IMR-90 (cell line): Measurements from ENCODE around the gene PALB2. TPM values are rescaled to one million over a fixed set of nuclear protein-coding genes. Genes with fewer than 3 reads are reported as not detected.

Experiments used
- ATAC-seq: fragments of 200-7000 bp; cut with Tn5 transposase; 2 replicates; pipeline ENCODE4 v1.9.1; 2020; ENCODE audit warnings: low read depth, mild to moderate bottlenecking, moderate library complexity
- BruUV-seq: library from RNA; stranded (reverse); fragments of 400-500 nt; replicated peaks from 2 replicates; lab custom pipeline; 2021; lab: Mats Ljungman, UMichigan
- CTCF ChIA-PET: fragments of 300-600 bp; formaldehyde crosslinking; extraction: SDS; loops from one replicate; lab custom pipeline; 2021; ENCODE audit warnings: antibody characterized with exemption; lab: Yijun Ruan, JAX
- POLR2A ChIA-PET: fragments of 300-600 bp; sonication (Branson Sonifier 250); formaldehyde crosslinking; loops from one replicate; lab custom pipeline; 2022; ENCODE audit warnings: antibody characterized with exemption; ENCODE audit not compliant: unreplicated experiment; lab: Charles Lee
- DNase-seq: peaks from one replicate; pipeline ENCODE4 v3.0.0; 2013
- H2AFZ ChIP-seq: replicated peaks from 2 replicates; pipeline ENCODE3; 2013; ENCODE audit warnings: low read length, mild to moderate bottlenecking; ENCODE audit not compliant: poor library complexity
- H2AK5ac ChIP-seq: 2 replicates; pipeline ENCODE4 v1.6.1; 2013; ENCODE audit warnings: low read depth, low read length, inconsistent platforms
- H2AK9ac ChIP-seq: replicated peaks from 2 replicates; pipeline ENCODE3; 2013; ENCODE audit warnings: mild to moderate bottlenecking, low read depth, low read length, moderate library complexity; ENCODE audit not compliant: poor library complexity
- H2BK120ac ChIP-seq: 2 replicates; pipeline ENCODE4 v1.6.1; 2013; ENCODE audit warnings: low read depth, low read length, inconsistent platforms
- H2BK15ac ChIP-seq: 3 replicates; pipeline ENCODE4 v1.6.1; 2013; ENCODE audit warnings: low read depth, low read length, inconsistent platforms
- H2BK20ac ChIP-seq: 2 replicates; pipeline ENCODE4 v1.6.1; 2013; ENCODE audit warnings: low read depth, mild to moderate bottlenecking, inconsistent platforms, low read length, moderate library complexity
- H2BK5ac ChIP-seq: 2 replicates; pipeline ENCODE4 v1.6.1; 2013; ENCODE audit warnings: mild to moderate bottlenecking, low read depth, low read length, inconsistent platforms; ENCODE audit not compliant: poor library complexity, severe bottlenecking
- H3K14ac ChIP-seq: replicated peaks from 2 replicates; pipeline ENCODE4 v1.6.1; 2013; ENCODE audit warnings: low read depth, low read length, inconsistent platforms
- H3K18ac ChIP-seq: 2 replicates; pipeline ENCODE4 v1.6.1; 2013; ENCODE audit warnings: low read depth, low read length, control low read depth
- H3K23ac ChIP-seq: 2 replicates; pipeline ENCODE4 v1.6.1; 2013; ENCODE audit warnings: low read depth, low read length, inconsistent platforms
- H3K27ac ChIP-seq: 2 replicates; pipeline ENCODE4 v1.5.1; 2013; ENCODE audit warnings: mild to moderate bottlenecking, control low read depth, low read length; ENCODE audit not compliant: insufficient read depth
- H3K27me3 ChIP-seq: 2 replicates; pipeline ENCODE4 v1.6.1; 2013; ENCODE audit warnings: low read length; ENCODE audit not compliant: control insufficient read depth, insufficient read depth
- H3K36me3 ChIP-seq: 2 replicates; pipeline ENCODE4 v1.6.1; 2013; ENCODE audit warnings: low read length, mixed read lengths; ENCODE audit not compliant: control insufficient read depth, insufficient read depth
- H3K4ac ChIP-seq: 2 replicates; pipeline ENCODE4 v1.6.1; 2013; ENCODE audit warnings: low read depth, low read length, inconsistent platforms
- H3K4me1 ChIP-seq: 2 replicates; pipeline ENCODE4 v1.6.1; 2013; ENCODE audit warnings: low read length, mixed read lengths; ENCODE audit not compliant: control insufficient read depth, insufficient read depth
- H3K4me2 ChIP-seq: 2 replicates; pipeline ENCODE4 v1.6.1; 2013; ENCODE audit warnings: low read depth, mild to moderate bottlenecking, control low read depth, low read length, moderate library complexity
- H3K4me3 ChIP-seq: 2 replicates; pipeline ENCODE4 v1.5.1; 2013; ENCODE audit warnings: low read depth, mild to moderate bottlenecking, control low read depth, low read length, moderate library complexity; ENCODE audit not compliant: insufficient read depth
- H3K56ac ChIP-seq: 2 replicates; pipeline ENCODE4 v1.6.1; 2013; ENCODE audit warnings: low read length, inconsistent platforms; ENCODE audit not compliant: insufficient read depth; ENCODE audit errors: extremely low read depth
- H3K79me1 ChIP-seq, 2 experiments: 2 replicates each; pipeline ENCODE4 v1.6.1; 2013; ENCODE audit warnings: low read length in 2 of 2, inconsistent platforms in 1 of 2, low read depth in 1 of 2
- H3K9ac ChIP-seq: 2 replicates; pipeline ENCODE4 v1.6.1; 2013; ENCODE audit warnings: low read depth, low read length, control low read depth
- H3K9me1 ChIP-seq: 2 replicates; pipeline ENCODE4 v1.6.1; 2013; ENCODE audit warnings: low read length, inconsistent platforms; ENCODE audit not compliant: insufficient read depth
- H3K9me3 ChIP-seq: 2 replicates; pipeline ENCODE4 v1.6.1; 2013; ENCODE audit warnings: low read length; ENCODE audit not compliant: control insufficient read depth, insufficient read depth
- H4K20me1 ChIP-seq: 2 replicates; pipeline ENCODE4 v1.6.1; 2013; ENCODE audit warnings: low read length, inconsistent platforms; ENCODE audit not compliant: insufficient read depth
- H4K5ac ChIP-seq: 2 replicates; pipeline ENCODE4 v1.6.1; 2013; ENCODE audit warnings: mild to moderate bottlenecking, low read depth, low read length, control low read depth
- H4K8ac ChIP-seq, 2 experiments: 2 replicates each; pipeline ENCODE4 v1.6.1; 2013; ENCODE audit warnings: low read depth in 2 of 2, low read length in 2 of 2, control low read depth in 1 of 2, inconsistent platforms in 1 of 2
- H4K91ac ChIP-seq: 2 replicates; pipeline ENCODE4 v1.6.1; 2013; ENCODE audit warnings: low read depth, low read length, inconsistent platforms; ENCODE audit not compliant: insufficient read depth
- BHLHE40 ChIP-seq: fragments of 150-350 bp; IDR thresholded peaks from 2 replicates; pipeline ENCODE4 v1.6.1; 2016; ENCODE audit warnings: mild to moderate bottlenecking, low read depth, low read length
- CEBPB ChIP-seq: IDR thresholded peaks from 2 replicates; pipeline ENCODE4 v1.6.1; 2012; ENCODE audit warnings: low read depth, low read length, improper control_type of control experiment
- CHD1 ChIP-seq: IDR thresholded peaks from 2 replicates; pipeline ENCODE4 v1.6.1; 2012; ENCODE audit warnings: low read depth, low read length, improper control_type of control experiment
- ELK1 ChIP-seq: fragments of 150-350 bp; IDR thresholded peaks from 2 replicates; pipeline ENCODE4 v1.6.1; 2016; ENCODE audit warnings: low read depth, mild to moderate bottlenecking, low read length, moderate library complexity, borderline replicate concordance
- FOS ChIP-seq: fragments of 150-350 bp; IDR thresholded peaks from 2 replicates; pipeline ENCODE4 v1.6.1; 2016; ENCODE audit warnings: low read depth, low read length
- MAFK ChIP-seq: IDR thresholded peaks from 2 replicates; pipeline ENCODE4 v1.6.1; 2012; ENCODE audit warnings: low read depth, low read length, improper control_type of control experiment
- MAZ ChIP-seq: IDR thresholded peaks from 2 replicates; pipeline ENCODE4 v1.6.1; 2012; ENCODE audit warnings: low read depth, mild to moderate bottlenecking, low read length, improper control_type of control experiment, moderate library complexity, borderline replicate concordance
- MXI1 ChIP-seq: IDR thresholded peaks from 2 replicates; pipeline ENCODE4 v1.6.1; 2012; ENCODE audit warnings: low read depth, mild to moderate bottlenecking, low read length, moderate library complexity, borderline replicate concordance
- NFE2L2 ChIP-seq: fragments of 150-350 bp; IDR thresholded peaks from 2 replicates; pipeline ENCODE4 v1.6.1; 2016; ENCODE audit warnings: low read depth, mild to moderate bottlenecking, low read length
- POLR2A ChIP-seq: IDR thresholded peaks from 2 replicates; pipeline ENCODE4 v1.6.1; 2012; ENCODE audit warnings: mild to moderate bottlenecking, low read depth, low read length
- RAD21 ChIP-seq: IDR thresholded peaks from 2 replicates; pipeline ENCODE4 v1.6.1; 2012; ENCODE audit warnings: low read length, improper control_type of control experiment
- RCOR1 ChIP-seq: IDR thresholded peaks from 2 replicates; pipeline ENCODE4 v1.6.1; 2012; ENCODE audit warnings: mild to moderate bottlenecking, low read length, improper control_type of control experiment; ENCODE audit not compliant: insufficient replicate concordance
- RFX5 ChIP-seq: IDR thresholded peaks from 2 replicates; pipeline ENCODE4 v1.8.0; 2012; ENCODE audit warnings: low read depth, mild to moderate bottlenecking, low read length, moderate library complexity
- SMC3 ChIP-seq: fragments of 150-350 bp; IDR thresholded peaks from 2 replicates; pipeline ENCODE4 v1.6.1; 2016; ENCODE audit warnings: low read depth, mild to moderate bottlenecking, antibody characterized with exemption, low read length, moderate library complexity
- WGBS, 2 experiments: methylation state at CpG; one replicate each; pipeline versions ENCODE4 v1.1.5 to v1.1.7; 2013; ENCODE audit warnings: missing lambda C conversion rate in 2 of 2; ENCODE audit not compliant: insufficient read length in 1 of 2; ENCODE audit errors: extremely low coverage in 2 of 2; 5-methylcytosine and 5-hydroxymethylcytosine counted together
- dilution Hi-C: fragments of 300-500 bp; cut with HindIII; formaldehyde crosslinking; loops from one replicate; pipeline ENCODE4 v1.14.3; 2018; ENCODE audit warnings: low sequenced_read_pairs; ENCODE audit not compliant: unreplicated experiment
- in situ Hi-C: fragments of 300-500 bp; cut with MboI; formaldehyde crosslinking; loops from 3 replicates; pipeline ENCODE4 v1.14.3; 2019; ENCODE audit warnings: low sequenced_read_pairs, inconsistent platforms, mixed read lengths
- intact Hi-C: fragments of 100-400 bp; cut with micrococcal nuclease; formaldehyde crosslinking; loops from 2 replicates; pipeline ENCODE4 v1.10.0; 2022
- polyA plus RNA-seq, 3 experiments: library from polyadenylated mRNA; depleted of rRNA; stranded (reverse); fragments of >200 nt; gene quantifications; 2 replicates each; pipeline ENCODE4 v1.2.3, GENCODE V29; 2012; ENCODE audit warnings: low replicate concordance in 1 of 3
- total RNA-seq: library from RNA; depleted of rRNA; stranded (reverse); fragments of >200 nt; gene quantifications from 2 replicates; pipeline ENCODE4 v1.2.3, GENCODE V29; 2012
- TF ChIP-seq, protein P1 (sequence below): fragments of 150-350 bp; IDR thresholded peaks from 2 replicates; pipeline ENCODE4 v1.6.1; 2017; ENCODE audit warnings: mild to moderate bottlenecking, antibody characterized with exemption, low read length, low read depth
- TF ChIP-seq, protein P2 (sequence below): conservative IDR thresholded peaks from 2 replicates; pipeline ENCODE4 v1.5.1; 2012; ENCODE audit warnings: mild to moderate bottlenecking, low read depth, low read length, improper control_type of control experiment

The PALB2 gene
- total and polyA plus RNA-seq, 2 of the 4 experiments (the other 2 are of a cell fraction): 4.1 to 8.6 TPM

GRCh38 chr16:23676924-23677480 lies 35.9 kb upstream of the PALB2 start:
- Histone ChIP-seq H3K14ac (no peak overlapping the region), H3K18ac (no peak overlapping the region), H4K5ac (no peak overlapping the region), H3K4ac (no peak overlapping the region), H2AFZ (no peak overlapping the region), H4K20me1 (peaks cover 23% of the 10 kb centered on the region), H3K27me3 (no peaks in the 10 kb centered on the region), H3K4me2 (no peak overlapping the region), H3K9me3 (no peaks in the 10 kb centered on the region), H3K56ac (no peak overlapping the region), H2BK5ac (no peak overlapping the region), H3K27ac (no peak overlapping the region), H4K91ac (no peak overlapping the region), H2AK9ac (no peak overlapping the region), H2BK15ac (no peak overlapping the region), H4K8ac (no peak overlapping the region), H2AK5ac (no peak overlapping the region), H3K4me1 (peaks cover 19% of the 10 kb centered on the region), H3K23ac (0 out of 2 replicates have a peak overlapping the region, but pooled peaks have one; percentile 20), H3K36me3 (peaks cover 9% of the 10 kb centered on the region; the same call in 1 of the 2 replicates), H3K9me1 (0 out of 2 replicates have a peak, but pooled peaks cover 11% of the 10 kb centered on the region), H3K79me1 (peaks cover 7 to 54% of the 10 kb centered on the region in 2 experiments), H2BK120ac (no peak overlapping the region), H2BK20ac (no peak overlapping the region), H3K9ac (no peak overlapping the region), H3K4me3 (no peak overlapping the region)
- DNase-seq (no peak), ATAC-seq (no peak)
- no TSS peak for BruUV-seq
- POLR2A ChIA-PET: no interaction called here
- CTCF ChIA-PET: interaction anchor here (0.7 to 2.9 kb wide), 2 partner anchors 9 to 757 kb away, joined by 5 to 7 read pairs; no protein-coding TSS in a partner anchor
- WGBS, 2 experiments: no CpG with 5 or more reads among the region's 2 CpGs
- intact Hi-C loops (no loop called here), dilution Hi-C loops (no loop called here), in situ Hi-C loops (loop anchor here (25.0 kb wide), 1 partner anchor 835 kb away; no protein-coding TSS in a partner anchor)
- TF ChIP-seq MAFK (no peak), FOS (no peak), RFX5 (no peak), RAD21 (no peak), POLR2A (no peak), BHLHE40 (no peak), CHD1 (no peak), ELK1 (no peak), RCOR1 (no peak), NFE2L2 (no peak), CEBPB (no peak), MXI1 (no peak), MAZ (no peak), SMC3 (no peak)
- TF ChIP-seq, protein P1, sequence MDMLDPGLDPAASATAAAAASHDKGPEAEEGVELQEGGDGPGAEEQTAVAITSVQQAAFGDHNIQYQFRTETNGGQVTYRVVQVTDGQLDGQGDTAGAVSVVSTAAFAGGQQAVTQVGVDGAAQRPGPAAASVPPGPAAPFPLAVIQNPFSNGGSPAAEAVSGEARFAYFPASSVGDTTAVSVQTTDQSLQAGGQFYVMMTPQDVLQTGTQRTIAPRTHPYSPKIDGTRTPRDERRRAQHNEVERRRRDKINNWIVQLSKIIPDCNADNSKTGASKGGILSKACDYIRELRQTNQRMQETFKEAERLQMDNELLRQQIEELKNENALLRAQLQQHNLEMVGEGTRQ: no peak
- TF ChIP-seq, protein P2, sequence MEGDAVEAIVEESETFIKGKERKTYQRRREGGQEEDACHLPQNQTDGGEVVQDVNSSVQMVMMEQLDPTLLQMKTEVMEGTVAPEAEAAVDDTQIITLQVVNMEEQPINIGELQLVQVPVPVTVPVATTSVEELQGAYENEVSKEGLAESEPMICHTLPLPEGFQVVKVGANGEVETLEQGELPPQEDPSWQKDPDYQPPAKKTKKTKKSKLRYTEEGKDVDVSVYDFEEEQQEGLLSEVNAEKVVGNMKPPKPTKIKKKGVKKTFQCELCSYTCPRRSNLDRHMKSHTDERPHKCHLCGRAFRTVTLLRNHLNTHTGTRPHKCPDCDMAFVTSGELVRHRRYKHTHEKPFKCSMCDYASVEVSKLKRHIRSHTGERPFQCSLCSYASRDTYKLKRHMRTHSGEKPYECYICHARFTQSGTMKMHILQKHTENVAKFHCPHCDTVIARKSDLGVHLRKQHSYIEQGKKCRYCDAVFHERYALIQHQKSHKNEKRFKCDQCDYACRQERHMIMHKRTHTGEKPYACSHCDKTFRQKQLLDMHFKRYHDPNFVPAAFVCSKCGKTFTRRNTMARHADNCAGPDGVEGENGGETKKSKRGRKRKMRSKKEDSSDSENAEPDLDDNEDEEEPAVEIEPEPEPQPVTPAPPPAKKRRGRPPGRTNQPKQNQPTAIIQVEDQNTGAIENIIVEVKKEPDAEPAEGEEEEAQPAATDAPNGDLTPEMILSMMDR: no peak
